SK-N-SH (cell line): ENCODE measurements around the gene MSMP. TPM values are rescaled to one million over a fixed set of nuclear protein-coding genes. Genes with fewer than 3 reads are reported as not detected.

Experiments
- CTCF ChIA-PET: fragments of 300-600, 350-600 bp; formaldehyde crosslinking; extraction: SDS; loops from one replicate; lab custom pipeline; 2021; lab: Yijun Ruan, JAX
- POLR2A ChIA-PET: fragments of 350-600 bp; sonication (Branson Sonifier 250); formaldehyde crosslinking; extraction: SDS; loops from one replicate; lab custom pipeline; 2020; ENCODE audit warnings: antibody characterized with exemption, inconsistent platforms; lab: Yijun Ruan, JAX
- DNase-seq: peaks from one replicate; pipeline ENCODE4 v3.0.0; 2012
- H2AFZ ChIP-seq: fragments of 200-600 bp; sonication (generic); 2 replicates; pipeline ENCODE4 v1.8.1; 2016; ENCODE audit warnings: antibody characterized with exemption, mild to moderate bottlenecking, low read depth
- H3F3A ChIP-seq: fragments of 200-600 bp; sonication (generic); replicated peaks from 2 replicates; pipeline ENCODE3; 2016; ENCODE audit warnings: antibody characterized with exemption, mild to moderate bottlenecking; ENCODE audit not compliant: insufficient read depth
- H3K27ac ChIP-seq, 2 experiments: fragments of 200-500 bp in 1 of 2; fragments of 200-600 bp in 1 of 2; sonication (Bioruptor generic) in 1 of 2; sonication (generic), shearing (Covaris generic) in 1 of 2; 2 replicates each; pipeline versions ENCODE4 v1.5.1 to v1.6.1; 2014 to 2016; ENCODE audit warnings: low read depth in 2 of 2, inconsistent platforms in 1 of 2, low read length in 1 of 2, mild to moderate bottlenecking in 1 of 2, mixed read lengths in 1 of 2
- H3K27me3 ChIP-seq: fragments of 200-600 bp; sonication (generic), shearing (Covaris generic); 2 replicates; pipeline ENCODE4 v1.6.1; 2016; ENCODE audit warnings: mixed run types; ENCODE audit not compliant: insufficient read depth
- H3K36me3 ChIP-seq, 2 experiments: fragments of 200-500 bp in 1 of 2; fragments of 200-600 bp in 1 of 2; sonication (Bioruptor generic) in 1 of 2; sonication (generic) in 1 of 2; replicated peaks in 1 of 2; 2 replicates each; pipeline versions ENCODE3 to v1.5.1; 2014 to 2016; ENCODE audit warnings: low read length in 1 of 2, mild to moderate bottlenecking in 1 of 2; ENCODE audit not compliant: insufficient read depth in 2 of 2, control insufficient read depth in 1 of 2
- H3K4me1 ChIP-seq, 2 experiments: fragments of 200-500 bp in 1 of 2; fragments of 200-600 bp in 1 of 2; sonication (Bioruptor generic) in 1 of 2; sonication (generic), shearing (Covaris generic) in 1 of 2; 2 replicates each; pipeline versions ENCODE4 v1.5.1 to v1.6.1; 2014 to 2016; ENCODE audit warnings: low read depth in 1 of 2, low read length in 1 of 2, mixed run types in 1 of 2; ENCODE audit not compliant: insufficient read depth in 2 of 2, control insufficient read depth in 1 of 2
- H3K4me2 ChIP-seq: fragments of 200-600 bp; sonication (generic), shearing (Covaris generic); 2 replicates; pipeline ENCODE4 v1.6.1; 2017; ENCODE audit warnings: mixed run types
- H3K4me3 ChIP-seq, 2 experiments: fragments of 200-500 bp in 1 of 2; fragments of 200-600 bp in 1 of 2; sonication (Bioruptor generic) in 1 of 2; sonication (generic), shearing (Covaris generic) in 1 of 2; 2 replicates each; pipeline versions ENCODE4 v1.5.1 to v1.8.1; 2014 to 2016; ENCODE audit warnings: low read depth in 2 of 2, inconsistent platforms in 1 of 2, low read length in 1 of 2, mild to moderate bottlenecking in 1 of 2, mixed read lengths in 1 of 2, moderate library complexity in 1 of 2
- H3K79me2 ChIP-seq: fragments of 200-600 bp; sonication (generic); 2 replicates; pipeline ENCODE4 v1.8.1; 2017; ENCODE audit warnings: mild to moderate bottlenecking; ENCODE audit not compliant: insufficient read depth
- H3K9ac ChIP-seq: fragments of 200-600 bp; sonication (generic); 2 replicates; pipeline ENCODE4 v1.6.1; 2017; ENCODE audit warnings: mixed run types
- H3K9me2 ChIP-seq: fragments of 200-600 bp; sonication (generic); 2 replicates; pipeline ENCODE4 v1.6.1; 2017; ENCODE audit warnings: mixed run types
- H3K9me3 ChIP-seq: fragments of 200-600 bp; sonication (generic); 2 replicates; pipeline ENCODE4 v1.6.1; 2017; ENCODE audit warnings: mixed run types, mild to moderate bottlenecking, moderate library complexity
- H4K20me1 ChIP-seq: fragments of 200-600 bp; sonication (generic); 2 replicates; pipeline ENCODE4 v1.6.1; 2017; ENCODE audit warnings: mild to moderate bottlenecking, mixed run types; ENCODE audit not compliant: insufficient read depth
- CHD2 ChIP-seq: fragments of 150-350 bp; IDR thresholded peaks from 2 replicates; pipeline ENCODE4 v1.6.1; 2018; ENCODE audit warnings: low read length; ENCODE audit not compliant: partially characterized antibody
- ELF1 ChIP-seq: IDR thresholded peaks from 2 replicates; pipeline ENCODE4 v1.4.0; 2012
- MXI1 ChIP-seq: IDR thresholded peaks from 2 replicates; pipeline ENCODE4 v1.6.1; 2012; ENCODE audit warnings: mild to moderate bottlenecking, low read depth, low read length, improper control_type of control experiment
- RAD21 ChIP-seq: IDR thresholded peaks from 2 replicates; pipeline ENCODE4 v1.6.1; 2012; ENCODE audit warnings: mild to moderate bottlenecking, low read length
- RCOR1 ChIP-seq: fragments of 150-350 bp; IDR thresholded peaks from 2 replicates; pipeline ENCODE4 v1.6.1; 2017; ENCODE audit warnings: antibody characterized with exemption, low read length
- REST ChIP-seq: IDR thresholded peaks from 2 replicates; pipeline ENCODE4 v1.6.1; 2012; ENCODE audit warnings: mild to moderate bottlenecking, low read depth, low read length, moderate library complexity
- SIN3A ChIP-seq: IDR thresholded peaks from 2 replicates; pipeline ENCODE4 v1.6.1; 2012; ENCODE audit warnings: low read depth, mild to moderate bottlenecking, low read length, moderate library complexity, borderline replicate concordance
- TAF1 ChIP-seq: IDR thresholded peaks from 2 replicates; pipeline ENCODE4 v1.6.1; 2012; ENCODE audit warnings: low read depth, mild to moderate bottlenecking, low read length, moderate library complexity, borderline replicate concordance
- TEAD4 ChIP-seq: IDR thresholded peaks from 2 replicates; pipeline ENCODE4 v1.4.0; 2012; ENCODE audit warnings: mild to moderate bottlenecking, borderline replicate concordance; ENCODE audit not compliant: insufficient read depth
- USF2 ChIP-seq: fragments of 150-350 bp; IDR thresholded peaks from 2 replicates; pipeline ENCODE4 v1.6.1; 2017; ENCODE audit warnings: antibody characterized with exemption, low read length, low read depth, borderline replicate concordance
- WGBS: methylation state at CpG from one replicate; pipeline ENCODE4 v1.1.6; 2017; ENCODE audit warnings: low lambda C conversion rate; 5-methylcytosine and 5-hydroxymethylcytosine counted together
- polyA plus RNA-seq, 3 experiments: library from polyadenylated mRNA; depleted of rRNA; stranded (reverse); fragments of >200 nt; gene quantifications; 2 replicates each; pipeline ENCODE4 v1.2.3, GENCODE V29; 2012

Gene MSMP
- polyA plus RNA-seq, 1 of the 3 experiments (the other 2 are of a cell fraction) = 1.2 TPM

- no peak for TF ChIP-seq USF2
- peak; percentile 65 for TF ChIP-seq CHD2
- TF ChIP-seq ELF1 = peak; percentile 90
- peak; percentile 27 for TF ChIP-seq RCOR1
- TF ChIP-seq SIN3A = peak; percentile 82
- TF ChIP-seq RAD21 = no peak
- TF ChIP-seq TAF1 = peak; percentile 86
- TF ChIP-seq TEAD4 = 0 out of 2 replicates have a peak, but pooled peaks have one; percentile 49
- no peak for TF ChIP-seq REST
These were observed 21.8 kb downstream of the MSMP start, which contains the start of the genes CREB3 and TLN1 (continued) for GRCh38 chr9:35732185-35732799.

- Histone ChIP-seq H3F3A (peaks cover 63% of the 10 kb centered on the region), H3K4me3 (peak overlapping the region; percentile 89 to 96), H2AFZ (no peak overlapping the region), H3K79me2 (peaks cover 81% of the 10 kb centered on the region), H3K4me2 (peak overlapping the region; percentile 91), H3K9me2 (no peaks in the 10 kb centered on the region), H3K36me3 (peaks cover 19 to 28% of the 10 kb centered on the region in 2 experiments), H3K9ac (peak overlapping the region; percentile 94), H3K27me3 (no peaks in the 10 kb centered on the region), H3K4me1 (peaks cover 38 to 48% of the 10 kb centered on the region in 2 experiments), H4K20me1 (peaks cover 21% of the 10 kb centered on the region), H3K27ac (peak overlapping the region; percentile 88 to 94), H3K9me3 (no peaks in the 10 kb centered on the region)
- peak; percentile 47 for TF ChIP-seq MXI1
- TF ChIP-seq TAF1 = no peak
- under 1% methylated on average over 26 of the region's 47 CpGs for WGBS
- ChIA-PET CTCF (interaction anchor here (0.8 to 9.7 kb wide), 22 partner anchors 10 to 193 kb away, joined by 3 to 103 read pairs (median 4); partner anchors contain the start of genes ARHGEF39, CCDC107, GBA2 and HINT2), POLR2A (interaction anchor here (0.8 to 3.1 kb wide), 12 partner anchors 12 to 73 kb away, joined by 3 to 28 read pairs (median 7); partner anchors contain the start of genes ARHGEF39, CCDC107, GBA2 and RGP1)
- no peak for DNase-seq
These were observed 22.5 kb downstream of the MSMP start for GRCh38 chr9:35731415-35732184.
